IPS-NIHi11 (cell line): ENCODE data around the gene RAB11FIP4.

Experiments
- DNase-seq: peaks from one replicate; pipeline ENCODE4 v3.0.0; 2012; ENCODE audit warnings: mixed read lengths, low spot score

Gene RAB11FIP4

GRCh38 chr17:31549525-31550388 lies 158.3 kb downstream of the RAB11FIP4 start:
- DNase-seq = peak; percentile 97

GRCh38 chr17:31550389-31551056 lies 159.0 kb downstream of the RAB11FIP4 start:
- DNase-seq = no peak

GRCh38 chr17:31552568-31552967 lies 161.1 kb downstream of the RAB11FIP4 start:
- no peak for DNase-seq

- DNase-seq = no peak
These were observed 162.0 kb downstream of the RAB11FIP4 start for GRCh38 chr17:31553506-31553905.

GRCh38 chr17:31554930-31555329 lies 163.5 kb downstream of the RAB11FIP4 start:
- no peak for DNase-seq

- DNase-seq = no peak
These were observed 165.6 kb downstream of the RAB11FIP4 start for GRCh38 chr17:31556969-31557645.

GRCh38 chr17:31558748-31559583 lies 167.5 kb downstream of the RAB11FIP4 start:
- peak; percentile 91 for DNase-seq

GRCh38 chr17:31559584-31560501 lies 168.4 kb downstream of the RAB11FIP4 start:
- DNase-seq = peak; percentile 38

- no peak for DNase-seq
These were observed 169.3 kb downstream of the RAB11FIP4 start for GRCh38 chr17:31560616-31561235.

GRCh38 chr17:31561469-31562375 lies 170.2 kb downstream of the RAB11FIP4 start:
- DNase-seq = no peak

- DNase-seq = no peak
These were observed 170.9 kb downstream of the RAB11FIP4 start for GRCh38 chr17:31562376-31562840.

- no peak for DNase-seq
These were observed 172.8 kb downstream of the RAB11FIP4 start for GRCh38 chr17:31564291-31564690.

- no peak for DNase-seq
These were observed 173.4 kb downstream of the RAB11FIP4 start for GRCh38 chr17:31564883-31565301.

GRCh38 chr17:31565652-31566051 lies 174.2 kb downstream of the RAB11FIP4 start:
- DNase-seq = no peak

- DNase-seq = no peak
These were observed 174.9 kb downstream of the RAB11FIP4 start for GRCh38 chr17:31566247-31566991.

- no peak for DNase-seq
These were observed 175.5 kb downstream of the RAB11FIP4 start for GRCh38 chr17:31566992-31567373.

- no peak for DNase-seq
These were observed 176.6 kb downstream of the RAB11FIP4 start for GRCh38 chr17:31568121-31568520.

GRCh38 chr17:31568539-31568938 lies 177.1 kb downstream of the RAB11FIP4 start:
- no peak for DNase-seq
